ENCODE results near the gene BBS12. TPM values are rescaled to one million over a fixed set of nuclear protein-coding genes. Genes with fewer than 3 reads are reported as not detected.
A peak's percentile ranks its signal among the peaks of the same experiment; 100 is the strongest.
"Not testable (repeated sequence)": the region's sequence is repeated elsewhere in the genome, so short reads cannot be mapped to it uniquely, and the experiment has no call there.

Gene BBS12
- total and polyA plus RNA-seq, 2 experiments from 2014 or later, result 5.2 to 7.1 TPM

DNA sequence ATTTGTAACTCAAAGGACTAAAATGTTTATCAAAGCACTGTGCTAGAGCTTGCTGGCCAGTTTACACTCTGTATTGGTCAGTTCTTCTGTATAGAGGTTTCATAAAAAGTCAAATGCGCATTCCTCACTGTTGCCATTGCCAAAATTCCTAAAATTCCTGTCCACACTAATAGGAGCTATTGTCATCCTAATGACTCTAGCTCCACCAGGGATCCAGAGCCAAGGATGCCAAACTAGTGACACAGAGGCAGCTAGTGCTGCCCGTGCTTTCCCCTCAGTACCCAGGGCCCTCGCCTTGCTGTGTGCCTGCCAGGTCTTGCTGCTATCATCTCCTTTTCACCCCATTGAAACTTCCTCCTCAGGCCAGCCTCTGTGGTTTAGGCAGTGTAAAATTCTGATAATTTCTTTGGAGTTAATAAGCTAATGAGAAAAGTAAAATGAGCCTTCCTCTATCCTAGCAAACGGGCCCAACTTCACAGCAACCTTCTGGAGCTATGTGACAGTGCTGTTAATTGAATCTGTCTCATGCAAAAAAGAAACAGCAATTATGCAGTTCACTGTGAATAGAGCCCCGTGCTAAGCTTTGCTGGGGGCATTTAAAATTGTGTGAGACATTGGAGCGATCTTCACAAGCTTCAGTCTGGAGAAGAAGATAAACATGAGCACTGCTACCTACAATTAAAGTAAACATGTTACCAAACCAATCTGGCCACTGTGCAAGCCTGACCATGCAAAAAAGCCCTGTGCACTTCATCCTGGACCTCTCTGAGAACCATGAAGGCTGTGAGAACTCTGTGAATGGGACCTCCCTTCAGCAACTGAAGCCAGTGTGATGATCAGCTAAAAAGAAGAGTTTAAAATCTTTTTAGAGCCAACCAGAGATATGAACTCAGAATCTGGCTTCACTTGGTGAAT lies 51.1 kb downstream of the BBS12 start:
- Histone ChIP-seq H3K4me2 (ENCODE audit: unreplicated experiment) (peak overlapping the region; percentile 74), H3K9me2 (ENCODE audit: insufficient read depth) (no peaks in the 10 kb centered on the region), H4K20me1 (ENCODE audit: insufficient read depth) (no peaks in the 10 kb centered on the region), H3K27me3 (replicated peaks; ENCODE audit: insufficient read depth) (no peaks in the 10 kb centered on the region), H3K4me3 (peak overlapping the region; percentile 38), H3K79me2 (ENCODE audit: insufficient read depth) (peaks cover 48% of the 10 kb centered on the region), H2AFZ (peak overlapping the region; percentile 6; the same call in 1 of the 2 replicates), H3K9ac (peak overlapping the region; percentile 40; the same call in 1 of the 2 replicates), H3K36me3 (ENCODE audit: low read depth) (no peaks in the 10 kb centered on the region), H3K9me3 (ENCODE audit: low read depth) (no peaks in the 10 kb centered on the region), H3K4me1 (ENCODE audit: insufficient read depth) (peaks cover 50% of the 10 kb centered on the region), H3F3A (ENCODE audit: insufficient read depth) (peaks cover 43% of the 10 kb centered on the region), H3K27ac (peak overlapping the region; percentile 73)
- DNase-seq, result peak; percentile 96
- 5 to 9% methylated on average over 6 of the region's 6 CpGs for WGBS, 2 experiments (ENCODE audit: low coverage in 1 of 2, low lambda C conversion rate in 2 of 2, missing lambda C conversion rate in 2 of 2)
- no peak for TF ChIP-seq EZH2 (IDR thresholded peaks at IDR 0.05; ENCODE audit: insufficient read depth, poor library complexity, severe bottlenecking)
- TF ChIP-seq EZH2phosphoT487 (IDR thresholded peaks at IDR 0.05; ENCODE audit: insufficient read depth, low read depth), result no peak
- in situ Hi-C loops (cut with MboI), result no loop called here

DNA sequence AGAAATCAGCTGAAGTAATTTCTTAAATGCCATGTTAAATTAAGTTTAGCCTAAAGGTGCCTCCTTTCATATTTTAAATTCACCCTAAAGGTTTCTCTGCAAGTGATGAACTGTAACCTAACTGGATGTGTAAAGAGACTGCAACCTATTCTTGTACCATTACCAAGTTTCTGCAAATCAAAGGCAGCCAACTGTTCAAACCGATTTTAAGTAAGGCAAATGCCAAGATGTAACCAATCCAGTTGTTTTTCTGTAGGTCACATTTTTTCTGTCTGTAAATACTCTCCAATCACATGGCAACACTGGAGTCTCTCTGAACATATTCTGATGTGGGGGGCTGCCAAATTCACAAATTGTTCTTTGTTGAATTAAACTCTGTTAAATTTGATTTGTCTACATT lies 51.8 kb downstream of the BBS12 start:
- in situ Hi-C loops (cut with MboI), result no loop called here
- Histone ChIP-seq H3F3A (ENCODE audit: insufficient read depth) (peaks cover 36% of the 10 kb centered on the region), H3K79me2 (ENCODE audit: insufficient read depth) (peaks cover 42% of the 10 kb centered on the region), H3K4me2 (ENCODE audit: unreplicated experiment) (peak overlapping the region; percentile 74), H3K9ac (peak overlapping the region; percentile 40; the same call in 1 of the 2 replicates), H3K36me3 (ENCODE audit: low read depth) (no peaks in the 10 kb centered on the region), H2AFZ (peak overlapping the region; percentile 6; the same call in 1 of the 2 replicates), H3K27me3 (replicated peaks; ENCODE audit: insufficient read depth) (no peaks in the 10 kb centered on the region), H3K9me3 (ENCODE audit: low read depth) (no peaks in the 10 kb centered on the region), H3K27ac (peak overlapping the region; percentile 73), H3K4me1 (ENCODE audit: insufficient read depth) (peaks cover 43% of the 10 kb centered on the region), H4K20me1 (ENCODE audit: insufficient read depth) (no peaks in the 10 kb centered on the region), H3K4me3 (peak overlapping the region; percentile 38), H3K9me2 (ENCODE audit: insufficient read depth) (no peaks in the 10 kb centered on the region)
- 0 to 4% methylated on average over 1 of the region's 1 CpG for WGBS, 2 experiments (ENCODE audit: low coverage in 1 of 2, low lambda C conversion rate in 2 of 2, missing lambda C conversion rate in 2 of 2)
- TF ChIP-seq EZH2 (IDR thresholded peaks at IDR 0.05; ENCODE audit: insufficient read depth, poor library complexity, severe bottlenecking), result no peak
- no peak for TF ChIP-seq EZH2phosphoT487 (IDR thresholded peaks at IDR 0.05; ENCODE audit: insufficient read depth, low read depth)
- no peak for DNase-seq

DNA sequence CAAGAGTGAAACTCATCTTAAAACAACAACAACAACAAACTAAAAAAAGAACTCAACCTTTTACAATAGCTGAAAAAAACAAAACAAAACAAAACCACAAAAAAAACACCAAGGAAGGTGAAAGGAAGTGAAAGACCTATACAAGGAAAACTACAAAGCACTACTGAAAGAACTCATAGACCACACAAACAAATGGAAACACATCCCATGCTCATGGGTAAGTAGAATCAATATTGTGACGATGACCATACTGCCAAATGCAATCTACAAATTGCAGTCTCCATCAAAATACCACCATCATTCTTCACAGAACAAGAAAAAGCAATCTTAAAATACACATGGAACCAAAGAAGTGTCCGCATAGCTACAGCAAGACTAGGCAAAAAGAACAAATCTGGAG lies 52.6 kb downstream of the BBS12 start:
- no peaks in the 10 kb centered on the region for H3K27me3 ChIP-seq (replicated peaks; ENCODE audit: insufficient read depth)
- no peaks in the 10 kb centered on the region for H4K20me1 ChIP-seq (ENCODE audit: insufficient read depth)
- no peak overlapping the region for H2AFZ ChIP-seq
- DNase-seq, result no peak
- H3K4me2 ChIP-seq (ENCODE audit: unreplicated experiment), result no peak overlapping the region
- H3K4me3 ChIP-seq, result no peak overlapping the region
- no peak for TF ChIP-seq EZH2 (IDR thresholded peaks at IDR 0.05; ENCODE audit: insufficient read depth, poor library complexity, severe bottlenecking)
- no peak for TF ChIP-seq EZH2phosphoT487 (IDR thresholded peaks at IDR 0.05; ENCODE audit: insufficient read depth, low read depth)
- H3K36me3 ChIP-seq (ENCODE audit: low read depth), result no peaks in the 10 kb centered on the region
- peaks cover 43% of the 10 kb centered on the region for H3K4me1 ChIP-seq (ENCODE audit: insufficient read depth)
- 95 to 97% methylated on average over 2 of the region's 2 CpGs for WGBS, 2 experiments (ENCODE audit: low coverage in 1 of 2, low lambda C conversion rate in 2 of 2, missing lambda C conversion rate in 2 of 2)
- no peaks in the 10 kb centered on the region for H3K9me2 ChIP-seq (ENCODE audit: insufficient read depth)
- H3K79me2 ChIP-seq (ENCODE audit: insufficient read depth), result peaks cover 35% of the 10 kb centered on the region
- no peak overlapping the region for H3K27ac ChIP-seq
- peaks cover 36% of the 10 kb centered on the region for H3F3A ChIP-seq (ENCODE audit: insufficient read depth)
- in situ Hi-C loops (cut with MboI), result no loop called here
- no peak overlapping the region for H3K9ac ChIP-seq
- H3K9me3 ChIP-seq (ENCODE audit: low read depth), result no peaks in the 10 kb centered on the region

- peaks cover 24% of the 10 kb centered on the region for H3K79me2 ChIP-seq (ENCODE audit: insufficient read depth)
- in situ Hi-C loops (cut with MboI); H3K36me3 ChIP-seq (ENCODE audit: low read depth); H3K4me3 ChIP-seq; H3K4me2 ChIP-seq (ENCODE audit: unreplicated experiment); H3K9me2 ChIP-seq (ENCODE audit: insufficient read depth); H3K9ac ChIP-seq; DNase-seq; H2AFZ ChIP-seq; H3K27me3 ChIP-seq (replicated peaks; ENCODE audit: insufficient read depth); H3K27ac ChIP-seq; H3K9me3 ChIP-seq (ENCODE audit: low read depth); H4K20me1 ChIP-seq (ENCODE audit: insufficient read depth): not testable (repeated sequence)
- peaks cover 33% of the 10 kb centered on the region for H3F3A ChIP-seq (ENCODE audit: insufficient read depth)
- peaks cover 38% of the 10 kb centered on the region for H3K4me1 ChIP-seq (ENCODE audit: insufficient read depth)
- 82 to 88% methylated on average over 4 of the region's 4 CpGs for WGBS, 2 experiments (ENCODE audit: low coverage in 1 of 2, low lambda C conversion rate in 2 of 2, missing lambda C conversion rate in 2 of 2)
Observed at GRCh38 chr4:122786296-122786695, 53.8 kb downstream of the BBS12 start.

- 0 out of 2 replicates have a peak overlapping the region, but pooled peaks have one; percentile 35 for H2AFZ ChIP-seq
- H3K79me2 ChIP-seq (ENCODE audit: insufficient read depth), result peaks cover 18% of the 10 kb centered on the region
- H3K4me2 ChIP-seq (ENCODE audit: unreplicated experiment); H3K9me2 ChIP-seq (ENCODE audit: insufficient read depth); H3K4me3 ChIP-seq; H3K36me3 ChIP-seq (ENCODE audit: low read depth); H3K27me3 ChIP-seq (replicated peaks; ENCODE audit: insufficient read depth); H3K9ac ChIP-seq; H4K20me1 ChIP-seq (ENCODE audit: insufficient read depth); in situ Hi-C loops (cut with MboI); DNase-seq; H3K9me3 ChIP-seq (ENCODE audit: low read depth); H3K27ac ChIP-seq: not testable (repeated sequence)
- 100% methylated on average over 1 of the region's 1 CpG for WGBS, 2 experiments (ENCODE audit: low coverage in 1 of 2, low lambda C conversion rate in 2 of 2, missing lambda C conversion rate in 2 of 2)
- peaks cover 29% of the 10 kb centered on the region for H3F3A ChIP-seq (ENCODE audit: insufficient read depth)
- H3K4me1 ChIP-seq (ENCODE audit: insufficient read depth), result peaks cover 32% of the 10 kb centered on the region
Observed at GRCh38 chr4:122786920-122787319, 54.4 kb downstream of the BBS12 start.

All from GM23248 (cell line).